Ecto neural progenitor cell (in vitro differentiated cells): ENCODE results near the gene PRPF39.
"Not testable (repeated sequence)": the region's sequence is repeated elsewhere in the genome, so short reads cannot be mapped to it uniquely, and the experiment has no call there.

ENCODE experiments used
- DNase-seq: peaks from one replicate; pipeline ENCODE4 v3.0.0-alpha.2; 2018; ENCODE audit warnings: low spot score

PRPF39 gene

GRCh38 chr14:45140661-45141187, 56.8 kb downstream of the PRPF39 start:
- DNase-seq: no peak

- DNase-seq: not testable (repeated sequence)
These were observed 58.2 kb downstream of the PRPF39 start for GRCh38 chr14:45142083-45142482.

- no peak for DNase-seq
These were observed 60.7 kb downstream of the PRPF39 start for GRCh38 chr14:45144658-45145057.

- no peak for DNase-seq
These were observed 61.3 kb downstream of the PRPF39 start for GRCh38 chr14:45145214-45145613.

- DNase-seq: no peak
These were observed 65.7 kb downstream of the PRPF39 start for GRCh38 chr14:45149602-45150001.

GRCh38 chr14:45150386-45150890, 66.5 kb downstream of the PRPF39 start:
- DNase-seq: no peak

- no peak for DNase-seq
These were observed 72.2 kb downstream of the PRPF39 start for GRCh38 chr14:45156067-45156466.
